Activated CD4-positive, alpha-beta T cell treated with anti-CD3 and anti-CD28 coated beads for 36 hours (primary cell): ENCODE measurements around the gene TTC7B. TPM values are rescaled to one million over a fixed set of nuclear protein-coding genes. Genes with fewer than 3 reads are reported as not detected.
A peak's percentile ranks its signal among the peaks of the same experiment; 100 is the strongest.

Source experiments
- ATAC-seq: fragments of 200-7000 bp; cut with Tn5 transposase; one replicate; pipeline ENCODE4 v1.10.0; 2021; ENCODE audit warnings: mild to moderate bottlenecking, moderate library complexity
- CTCF ChIA-PET: fragments of 350-600 bp; sonication (Branson Sonifier 250); formaldehyde crosslinking; loops from one replicate; lab custom pipeline; 2021; ENCODE audit warnings: antibody characterized with exemption; lab: Charles Lee
- POLR2A ChIA-PET: fragments of 350-600 bp; sonication (Branson Sonifier 250); formaldehyde crosslinking; loops from one replicate; lab custom pipeline; 2021; ENCODE audit warnings: antibody characterized with exemption, inconsistent platforms; lab: Charles Lee
- DNase-seq: peaks from one replicate; pipeline ENCODE4 v3.0.0-alpha.2; 2020
- H3K27ac Mint-ChIP-seq: one replicate; pipeline ENCODE4 v1.8.0; 2021; ENCODE audit warnings: mixed read lengths
- H3K27me3 Mint-ChIP-seq: one replicate; pipeline ENCODE4 v1.8.0; 2021; ENCODE audit warnings: mixed read lengths
- H3K36me3 Mint-ChIP-seq: one replicate; pipeline ENCODE4 v1.8.0; 2021; ENCODE audit warnings: low read depth, mixed read lengths
- H3K4me1 Mint-ChIP-seq: one replicate; pipeline ENCODE4 v1.8.0; 2021; ENCODE audit warnings: mixed read lengths
- H3K4me3 Mint-ChIP-seq: one replicate; pipeline ENCODE4 v1.8.0; 2021; ENCODE audit warnings: mild to moderate bottlenecking, moderate library complexity, mixed read lengths
- H3K9me3 Mint-ChIP-seq: one replicate; pipeline ENCODE4 v1.8.0; 2021; ENCODE audit warnings: low read depth, mixed read lengths
- intact Hi-C, 2 experiments: fragments of 100-400 bp; cut with DNase I in 1 of 2; cut with micrococcal nuclease in 1 of 2; formaldehyde crosslinking; loops; one replicate each; pipeline versions ENCODE4 v1.14.2 to v1.15.1; 2022 to 2024; cut with DNase I, micrococcal nuclease
- total RNA-seq, 2 experiments: library from RNA; stranded (reverse); gene quantifications; one replicate each; pipeline ENCODE4 v1.2.3, GENCODE V29; 2021

Gene TTC7B
- total RNA-seq, 2 experiments from 2014 or later, result 5.8 to 8.2 TPM

DNA sequence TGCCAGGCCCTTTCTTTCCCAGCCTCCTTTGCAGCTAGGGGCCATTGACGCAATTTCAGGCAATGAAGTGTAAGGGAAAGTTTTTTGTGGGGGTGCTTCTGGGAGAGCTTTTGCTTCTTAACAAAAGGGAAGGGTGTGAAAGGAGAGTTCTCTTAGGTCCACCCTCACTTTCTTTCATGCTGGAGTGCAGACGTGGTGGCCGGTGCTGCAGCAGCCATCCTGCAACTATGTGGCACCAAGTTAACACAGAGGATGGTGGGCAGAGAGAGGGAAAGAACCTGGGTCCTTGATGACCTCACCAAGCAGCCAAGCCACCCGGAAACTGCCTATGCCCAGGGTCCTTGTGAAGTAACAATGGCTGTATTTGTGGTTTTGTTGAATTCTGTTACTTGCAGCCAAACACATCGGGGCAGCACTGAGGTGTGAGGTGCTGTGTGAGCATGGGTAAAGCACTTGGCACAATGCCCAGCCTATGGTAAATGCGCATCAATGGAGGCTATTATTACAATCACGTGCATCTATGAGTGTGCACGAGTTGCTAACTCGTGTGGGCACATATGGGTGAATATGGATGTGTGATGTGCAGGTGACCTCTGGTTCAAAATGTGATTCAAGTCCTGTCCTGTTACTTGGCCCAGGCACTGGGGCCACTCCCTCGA is 296.8 kb downstream of the TTC7B start:
- Mint-ChIP-seq H3K9me3 (no peaks in the 10 kb centered on the region), H3K27me3 (no peaks in the 10 kb centered on the region), H3K4me1 (no peaks in the 10 kb centered on the region), H3K4me3 (no peak overlapping the region), H3K27ac (no peak overlapping the region), H3K36me3 (no peaks in the 10 kb centered on the region)
- DNase-seq (no peak), ATAC-seq (no peak)
- intact Hi-C loops, result loop anchor here (1.0 to 5.0 kb wide), 6 partner anchors 117 to 218 kb away; no protein-coding TSS in a partner anchor
- CTCF ChIA-PET, result interaction anchor here (0.6 to 1.5 kb wide), 5 partner anchors 13 to 407 kb away, joined by 3 read pairs; no protein-coding TSS in a partner anchor
- POLR2A ChIA-PET, result no interaction called here

- CTCF ChIA-PET, result interaction anchor here (0.6 to 1.5 kb wide), 6 partner anchors 9 to 407 kb away, joined by 3 read pairs; no protein-coding TSS in a partner anchor
- peak; percentile 76 for ATAC-seq
- Mint-ChIP-seq H3K27ac (no peak overlapping the region), H3K36me3 (no peaks in the 10 kb centered on the region), H3K9me3 (no peaks in the 10 kb centered on the region), H3K4me3 (no peak overlapping the region), H3K4me1 (no peaks in the 10 kb centered on the region), H3K27me3 (no peaks in the 10 kb centered on the region)
- POLR2A ChIA-PET, result no interaction called here
- intact Hi-C loops, result loop anchor here (1.0 to 5.0 kb wide), 6 partner anchors 117 to 218 kb away; no protein-coding TSS in a partner anchor
- peak; percentile 68 for DNase-seq
Measured at GRCh38 chr14:90518941-90519256, 297.3 kb downstream of the TTC7B start.

GRCh38 chr14:90518069-90518940 is 297.9 kb downstream of the TTC7B start:
- ChIA-PET CTCF (interaction anchor here (0.6 to 1.5 kb wide), 7 partner anchors 8 to 406 kb away, joined by 3 to 4 read pairs (median 3); no protein-coding TSS in a partner anchor), POLR2A (no interaction called here)
- intact Hi-C loops, result loop anchor here (2.0 to 5.0 kb wide), 3 partner anchors 116 to 216 kb away; no protein-coding TSS in a partner anchor
- ATAC-seq (no peak), DNase-seq (no peak)
- H3K27ac Mint-ChIP-seq, result no peak overlapping the region
- no peaks in the 10 kb centered on the region for H3K4me1 Mint-ChIP-seq
- H3K9me3 Mint-ChIP-seq, result no peaks in the 10 kb centered on the region
- no peaks in the 10 kb centered on the region for H3K36me3 Mint-ChIP-seq
- H3K27me3 Mint-ChIP-seq, result no peaks in the 10 kb centered on the region
- H3K4me3 Mint-ChIP-seq, result no peak overlapping the region

DNA sequence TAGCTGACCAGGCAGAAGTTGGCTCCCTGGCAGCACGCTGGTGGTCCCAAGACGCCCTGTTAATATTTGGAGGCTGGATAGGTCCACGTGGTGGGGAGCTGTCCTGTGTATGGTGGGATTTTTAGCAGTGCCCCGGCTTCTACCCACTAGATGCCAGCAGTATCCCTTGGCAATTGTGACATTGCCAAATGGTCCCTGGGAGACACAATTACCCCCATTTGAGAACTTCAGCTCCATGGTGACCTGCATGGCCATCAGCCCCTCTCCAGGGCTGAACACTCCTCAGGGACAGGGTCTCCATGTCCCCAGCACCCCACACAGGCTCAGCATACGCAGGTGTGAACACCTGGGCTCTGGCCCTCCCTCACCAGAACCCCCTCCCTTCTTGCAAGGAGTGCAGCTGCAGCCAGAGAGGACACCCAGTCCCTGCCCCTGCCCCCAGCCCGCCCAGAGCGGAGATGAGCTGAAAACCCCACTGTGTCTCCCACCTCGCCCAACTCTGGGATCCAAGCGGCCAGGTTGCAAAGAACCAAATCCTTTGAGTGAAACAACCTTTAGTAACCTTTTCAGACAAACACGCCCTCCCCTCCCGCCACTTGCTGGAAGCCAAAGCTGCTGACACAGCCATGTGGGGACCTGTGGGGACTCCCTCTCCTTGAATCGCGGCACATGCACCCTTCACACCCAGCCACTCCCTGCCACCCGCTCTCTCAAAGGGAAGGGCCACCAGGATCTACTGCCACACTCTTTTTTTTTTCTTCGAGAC is 299.0 kb downstream of the TTC7B start:
- intact Hi-C loops, result loop anchor here in 1 of 2 experiments (5.0 kb wide), 2 partner anchors 115 to 215 kb away; no protein-coding TSS in a partner anchor
- ChIA-PET CTCF (interaction anchor here (1.4 kb wide), 1 partner anchor 115 kb away, joined by 4 read pairs; no protein-coding TSS in a partner anchor), POLR2A (no interaction called here)
- Mint-ChIP-seq H3K9me3 (no peaks in the 10 kb centered on the region), H3K27ac (no peak overlapping the region), H3K36me3 (no peaks in the 10 kb centered on the region), H3K27me3 (no peaks in the 10 kb centered on the region), H3K4me3 (no peak overlapping the region), H3K4me1 (no peaks in the 10 kb centered on the region)
- ATAC-seq, result no peak
- DNase-seq, result no peak

DNA sequence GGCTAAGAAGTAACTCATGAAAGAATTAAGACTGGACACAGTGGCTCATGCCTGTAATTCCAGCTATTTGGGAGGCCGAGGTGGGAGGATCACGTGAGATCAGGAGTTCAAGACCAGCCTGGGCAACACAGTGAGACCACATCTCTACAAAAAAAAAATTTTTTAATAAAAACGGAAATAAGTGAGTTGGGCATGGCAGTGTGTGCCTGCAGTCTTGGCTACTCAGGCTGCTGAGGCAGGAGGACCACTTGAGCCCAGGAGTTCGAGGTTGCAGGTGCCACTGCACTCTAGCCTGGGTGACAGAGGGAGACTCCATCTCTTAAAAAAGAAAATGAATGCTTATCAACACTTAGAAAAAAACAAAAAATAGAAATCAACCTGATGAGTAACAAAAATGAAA is 301.7 kb downstream of the TTC7B start:
- POLR2A ChIA-PET, result no interaction called here
- no peak for DNase-seq
- Mint-ChIP-seq H3K4me3 (no peak overlapping the region), H3K36me3 (no peaks in the 10 kb centered on the region), H3K4me1 (no peaks in the 10 kb centered on the region), H3K27ac (no peak overlapping the region), H3K27me3 (peaks cover 2% of the 10 kb centered on the region), H3K9me3 (no peaks in the 10 kb centered on the region)
- intact Hi-C loops, result no loop called here
- CTCF ChIA-PET, result no interaction called here
- no peak for ATAC-seq

GRCh38 chr14:90514015-90514398 is 302.2 kb downstream of the TTC7B start:
- peaks cover 7% of the 10 kb centered on the region for H3K27me3 Mint-ChIP-seq
- ATAC-seq, result no peak
- H3K9me3 Mint-ChIP-seq, result no peaks in the 10 kb centered on the region
- no peak overlapping the region for H3K27ac Mint-ChIP-seq
- no peaks in the 10 kb centered on the region for H3K4me1 Mint-ChIP-seq
- no peak overlapping the region for H3K4me3 Mint-ChIP-seq
- no peaks in the 10 kb centered on the region for H3K36me3 Mint-ChIP-seq
- ChIA-PET POLR2A (no interaction called here), CTCF (no interaction called here)
- intact Hi-C loops, result no loop called here
- DNase-seq, result no peak

- POLR2A ChIA-PET, result no interaction called here
- no peaks in the 10 kb centered on the region for H3K36me3 Mint-ChIP-seq
- H3K9me3 Mint-ChIP-seq, result no peaks in the 10 kb centered on the region
- intact Hi-C loops, result no loop called here
- no peak overlapping the region for H3K27ac Mint-ChIP-seq
- ATAC-seq (no peak), DNase-seq (no peak)
- peaks cover 13% of the 10 kb centered on the region for H3K27me3 Mint-ChIP-seq
- H3K4me1 Mint-ChIP-seq, result no peaks in the 10 kb centered on the region
- CTCF ChIA-PET, result interaction anchor here (0.7 kb wide), 1 partner anchor 88 kb away, joined by 3 read pairs; no protein-coding TSS in a partner anchor
- H3K4me3 Mint-ChIP-seq, result no peak overlapping the region
Measured at GRCh38 chr14:90513161-90514014, 302.8 kb downstream of the TTC7B start.

DNA sequence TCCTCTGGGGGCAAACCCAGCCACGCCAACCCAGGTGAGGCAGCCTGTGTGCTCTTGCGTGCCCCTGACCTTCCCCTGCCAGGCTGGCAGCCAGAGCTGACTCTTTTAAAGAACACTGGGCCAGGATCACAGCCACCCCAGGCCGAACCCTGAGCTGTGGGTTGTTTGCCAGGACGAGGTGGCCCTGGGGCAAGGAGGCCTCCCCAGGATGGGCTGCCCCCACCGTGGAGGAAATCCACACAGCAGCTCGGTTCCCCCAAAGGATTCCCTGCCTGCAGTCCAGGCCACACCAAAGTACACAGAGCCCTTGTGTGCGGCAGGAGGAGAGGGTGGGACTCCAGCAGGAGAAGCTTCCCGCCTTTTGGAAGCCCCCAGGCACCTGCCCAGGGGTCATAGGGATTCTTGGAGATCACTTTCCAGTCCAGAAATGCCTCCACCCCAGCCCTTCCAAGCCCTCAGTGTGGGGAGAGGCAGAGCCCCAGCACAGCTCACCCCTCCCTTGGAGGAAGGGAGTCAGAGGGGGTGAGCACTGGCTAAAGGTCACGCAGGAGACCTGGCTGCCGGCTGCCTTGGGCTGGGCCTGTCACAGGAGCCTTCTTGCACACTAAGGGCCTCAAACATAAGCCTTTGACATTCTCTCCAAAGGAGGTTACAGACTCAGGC is 303.8 kb downstream of the TTC7B start:
- intact Hi-C loops, result no loop called here
- H3K36me3 Mint-ChIP-seq, result no peaks in the 10 kb centered on the region
- ChIA-PET CTCF (interaction anchor here (0.6 kb wide), 1 partner anchor 185 kb away, joined by 4 read pairs; no protein-coding TSS in a partner anchor), POLR2A (no interaction called here)
- ATAC-seq, result no peak
- no peaks in the 10 kb centered on the region for H3K4me1 Mint-ChIP-seq
- H3K27me3 Mint-ChIP-seq, result peaks cover 16% of the 10 kb centered on the region
- no peaks in the 10 kb centered on the region for H3K9me3 Mint-ChIP-seq
- no peak overlapping the region for H3K4me3 Mint-ChIP-seq
- H3K27ac Mint-ChIP-seq, result no peak overlapping the region
- no peak for DNase-seq

- no peaks in the 10 kb centered on the region for H3K36me3 Mint-ChIP-seq
- H3K4me3 Mint-ChIP-seq, result no peak overlapping the region
- peaks cover 18% of the 10 kb centered on the region for H3K27me3 Mint-ChIP-seq
- H3K27ac Mint-ChIP-seq, result no peak overlapping the region
- intact Hi-C loops, result no loop called here
- ChIA-PET CTCF (interaction anchor here (0.6 kb wide), 1 partner anchor 185 kb away, joined by 4 read pairs; no protein-coding TSS in a partner anchor), POLR2A (no interaction called here)
- DNase-seq (no peak), ATAC-seq (no peak)
- H3K9me3 Mint-ChIP-seq, result no peaks in the 10 kb centered on the region
- H3K4me1 Mint-ChIP-seq, result no peaks in the 10 kb centered on the region
Measured at GRCh38 chr14:90511795-90512328, 304.4 kb downstream of the TTC7B start.

- no peak overlapping the region for H3K4me3 Mint-ChIP-seq
- CTCF ChIA-PET, result no interaction called here
- ATAC-seq, result no peak
Measured at GRCh38 chr14:90511252-90511651, 305.0 kb downstream of the TTC7B start.

More at GRCh38 chr14:90511252-90511651, 305.0 kb downstream of the TTC7B start:
- Mint-ChIP-seq H3K36me3 (no peaks in the 10 kb centered on the region), H3K27ac (no peak overlapping the region), H3K27me3 (peaks cover 18% of the 10 kb centered on the region), H3K4me1 (no peaks in the 10 kb centered on the region), H3K9me3 (no peaks in the 10 kb centered on the region)
- POLR2A ChIA-PET, result no interaction called here
- intact Hi-C loops, result no loop called here
- no peak for DNase-seq
